ENCODE results near the gene CFAP53.
"Not testable (repeated sequence)": the region's sequence is repeated elsewhere in the genome, so short reads cannot be mapped to it uniquely, and the experiment has no call there.

The CFAP53 gene

GRCh38 chr18:50232419-50232818 lies 33.9 kb downstream of the CFAP53 start:
- H3K4me3 ChIP-seq (ENCODE audit: low read depth, low read length): no peak overlapping the region
- DNase-seq (ENCODE audit: low read depth, low spot score): no peak
- in situ Hi-C loops (cut with HindIII; ENCODE audit: low sequenced_read_pairs): no loop called here
- TF ChIP-seq CTCF (IDR thresholded peaks at IDR 0.05; ENCODE audit: low read depth, low read length): no peak

GRCh38 chr18:50231621-50232020 lies 34.7 kb downstream of the CFAP53 start:
- H3K4me3 ChIP-seq (ENCODE audit: low read depth, low read length): no peak overlapping the region
- no peak for TF ChIP-seq CTCF (IDR thresholded peaks at IDR 0.05; ENCODE audit: low read depth, low read length)
- no peak for DNase-seq (ENCODE audit: low read depth, low spot score)
- in situ Hi-C loops (cut with HindIII; ENCODE audit: low sequenced_read_pairs): no loop called here

GRCh38 chr18:50220249-50220648 lies 46.0 kb downstream of the CFAP53 start:
- H3K4me3 ChIP-seq (ENCODE audit: low read depth, low read length); in situ Hi-C loops (cut with HindIII; ENCODE audit: low sequenced_read_pairs); DNase-seq (ENCODE audit: low read depth, low spot score): not testable (repeated sequence)

GRCh38 chr18:50218432-50219197 lies 47.7 kb downstream of the CFAP53 start:
- DNase-seq (ENCODE audit: low read depth, low spot score): peak; percentile 3
- TF ChIP-seq CTCF (IDR thresholded peaks at IDR 0.05; ENCODE audit: low read depth, low read length): peak; percentile 31
- no peak overlapping the region for H3K4me3 ChIP-seq (ENCODE audit: low read depth, low read length)
- in situ Hi-C loops (cut with HindIII; ENCODE audit: low sequenced_read_pairs): no loop called here

- TF ChIP-seq CTCF (IDR thresholded peaks at IDR 0.05; ENCODE audit: low read depth, low read length): no peak
- in situ Hi-C loops (cut with HindIII; ENCODE audit: low sequenced_read_pairs): no loop called here
- no peak for DNase-seq (ENCODE audit: low read depth, low spot score)
These were observed 57.0 kb downstream of the CFAP53 start for GRCh38 chr18:50209311-50209710.

GRCh38 chr18:50207722-50208121 lies 58.6 kb downstream of the CFAP53 start:
- no peak for TF ChIP-seq CTCF (IDR thresholded peaks at IDR 0.05; ENCODE audit: low read depth, low read length)
- DNase-seq (ENCODE audit: low read depth, low spot score): no peak
- H3K4me3 ChIP-seq (ENCODE audit: low read depth, low read length): no peak overlapping the region
- in situ Hi-C loops (cut with HindIII; ENCODE audit: low sequenced_read_pairs): no loop called here

More at GRCh38 chr18:50209311-50209710, 57.0 kb downstream of the CFAP53 start:
- no peak overlapping the region for H3K4me3 ChIP-seq (ENCODE audit: low read depth, low read length)

GRCh38 chr18:50203801-50204604 lies 62.3 kb downstream of the CFAP53 start:
- in situ Hi-C loops (cut with HindIII; ENCODE audit: low sequenced_read_pairs): no loop called here
- DNase-seq (ENCODE audit: low read depth, low spot score): peak; percentile 36
- no peak overlapping the region for H3K4me3 ChIP-seq (ENCODE audit: low read depth, low read length)
- peak; percentile 69 for TF ChIP-seq CTCF (IDR thresholded peaks at IDR 0.05; ENCODE audit: low read depth, low read length)

All from astrocyte of the spinal cord (primary cell).